SK-N-SH treated with all-trans-retinoic acid at 6 μM for 48 hours (cell line): Measurements from ENCODE around the gene ZNF710.

Experiments
- ARNTL ChIP-seq: fragments of 450-650 bp; formaldehyde crosslinking; IDR thresholded peaks from 2 replicates; pipeline ENCODE4 v1.5.0; 2020; ENCODE audit warnings: low read depth, mild to moderate bottlenecking, moderate library complexity, borderline replicate concordance
- CREB5 ChIP-seq: fragments of 250-450 bp; sonication (Bioruptor Pico); IDR thresholded peaks from 2 replicates; pipeline ENCODE4 v1.5.1; 2020; ENCODE audit warnings: low read depth, mild to moderate bottlenecking, moderate library complexity
- GLIS3 ChIP-seq: fragments of 250-450 bp; sonication (Bioruptor Pico); IDR thresholded peaks from 2 replicates; pipeline ENCODE4 v1.5.0; 2020; ENCODE audit warnings: mild to moderate bottlenecking, moderate library complexity
- ISL1 ChIP-seq: fragments of 250-450 bp; sonication (Bioruptor Pico); IDR thresholded peaks from 2 replicates; pipeline ENCODE4 v2.1.2; 2022; ENCODE audit warnings: mild to moderate bottlenecking, moderate library complexity
- OSR1 ChIP-seq: fragments of 250-450 bp; sonication (Bioruptor Pico); IDR thresholded peaks from 2 replicates; pipeline ENCODE4 v1.8.0; 2022; ENCODE audit warnings: moderate library complexity, mild to moderate bottlenecking, inconsistent platforms
- PATZ1 ChIP-seq: fragments of 250-450 bp; sonication (Bioruptor Pico); IDR thresholded peaks from 2 replicates; pipeline ENCODE4 v1.8.0; 2020; ENCODE audit warnings: mild to moderate bottlenecking, moderate library complexity, borderline replicate concordance
- POU6F1 ChIP-seq: fragments of 250-450 bp; sonication (Bioruptor Pico); IDR thresholded peaks from 2 replicates; pipeline ENCODE4 v1.8.0; 2021; ENCODE audit warnings: low read depth, mild to moderate bottlenecking, moderate library complexity, borderline replicate concordance
- PPARA ChIP-seq: fragments of 250-450 bp; sonication (Bioruptor Pico); IDR thresholded peaks from 2 replicates; pipeline ENCODE4 v1.5.0; 2020; ENCODE audit warnings: mild to moderate bottlenecking, borderline replicate concordance
- RARB ChIP-seq: fragments of 250-450 bp; sonication (Bioruptor Pico); IDR thresholded peaks from 2 replicates; pipeline ENCODE4 v1.8.0; 2021; ENCODE audit warnings: mild to moderate bottlenecking, moderate library complexity
- TOX ChIP-seq: fragments of 250-450 bp; sonication (Bioruptor Pico); IDR thresholded peaks from 2 replicates; pipeline ENCODE4 v1.8.0; 2021; ENCODE audit warnings: mild to moderate bottlenecking, moderate library complexity, borderline replicate concordance
- ZFP3 ChIP-seq: fragments of 250-450 bp; sonication (Bioruptor Pico); IDR thresholded peaks from 2 replicates; pipeline ENCODE4 v1.5.0; 2020; ENCODE audit warnings: mild to moderate bottlenecking, moderate library complexity
- ZFP30 ChIP-seq: fragments of 450-650 bp; formaldehyde crosslinking; IDR thresholded peaks from 2 replicates; pipeline ENCODE4 v1.5.0; 2022; ENCODE audit warnings: mild to moderate bottlenecking, moderate library complexity
- ZNF8 ChIP-seq: fragments of 450-650 bp; formaldehyde crosslinking; IDR thresholded peaks from 2 replicates; pipeline ENCODE4 v1.5.0; 2020; ENCODE audit warnings: mild to moderate bottlenecking, moderate library complexity
- TF ChIP-seq, protein P1 (sequence below): fragments of 250-450 bp; sonication (Bioruptor Pico); IDR thresholded peaks from 2 replicates; pipeline ENCODE4 v1.5.0; 2020; ENCODE audit warnings: mild to moderate bottlenecking, moderate library complexity

GRCh38 chr15:90043530-90044010, 42.4 kb downstream of the ZNF710 start:
- TF ChIP-seq PATZ1 (CRISPR knock-in tag) (no peak), GLIS3 (no peak), ISL1 (CRISPR knock-in tag) (no peak), ZFP30 (no peak), TOX (CRISPR knock-in tag) (no peak), OSR1 (CRISPR knock-in tag) (no peak), ARNTL (CRISPR knock-in tag) (no peak), ZNF8 (CRISPR knock-in tag) (no peak), ZFP3 (no peak), PPARA (CRISPR knock-in tag) (no peak), POU6F1 (CRISPR knock-in tag) (no peak), RARB (no peak), CREB5 (CRISPR knock-in tag) (no peak)
- TF ChIP-seq, protein P1, sequence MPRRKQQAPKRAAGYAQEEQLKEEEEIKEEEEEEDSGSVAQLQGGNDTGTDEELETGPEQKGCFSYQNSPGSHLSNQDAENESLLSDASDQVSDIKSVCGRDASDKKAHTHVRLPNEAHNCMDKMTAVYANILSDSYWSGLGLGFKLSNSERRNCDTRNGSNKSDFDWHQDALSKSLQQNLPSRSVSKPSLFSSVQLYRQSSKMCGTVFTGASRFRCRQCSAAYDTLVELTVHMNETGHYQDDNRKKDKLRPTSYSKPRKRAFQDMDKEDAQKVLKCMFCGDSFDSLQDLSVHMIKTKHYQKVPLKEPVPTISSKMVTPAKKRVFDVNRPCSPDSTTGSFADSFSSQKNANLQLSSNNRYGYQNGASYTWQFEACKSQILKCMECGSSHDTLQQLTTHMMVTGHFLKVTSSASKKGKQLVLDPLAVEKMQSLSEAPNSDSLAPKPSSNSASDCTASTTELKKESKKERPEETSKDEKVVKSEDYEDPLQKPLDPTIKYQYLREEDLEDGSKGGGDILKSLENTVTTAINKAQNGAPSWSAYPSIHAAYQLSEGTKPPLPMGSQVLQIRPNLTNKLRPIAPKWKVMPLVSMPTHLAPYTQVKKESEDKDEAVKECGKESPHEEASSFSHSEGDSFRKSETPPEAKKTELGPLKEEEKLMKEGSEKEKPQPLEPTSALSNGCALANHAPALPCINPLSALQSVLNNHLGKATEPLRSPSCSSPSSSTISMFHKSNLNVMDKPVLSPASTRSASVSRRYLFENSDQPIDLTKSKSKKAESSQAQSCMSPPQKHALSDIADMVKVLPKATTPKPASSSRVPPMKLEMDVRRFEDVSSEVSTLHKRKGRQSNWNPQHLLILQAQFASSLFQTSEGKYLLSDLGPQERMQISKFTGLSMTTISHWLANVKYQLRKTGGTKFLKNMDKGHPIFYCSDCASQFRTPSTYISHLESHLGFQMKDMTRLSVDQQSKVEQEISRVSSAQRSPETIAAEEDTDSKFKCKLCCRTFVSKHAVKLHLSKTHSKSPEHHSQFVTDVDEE (CRISPR knock-in tag) = no peak
